HepG2 (cell line): ENCODE data around the gene CGB5. TPM values are rescaled to one million over a fixed set of nuclear protein-coding genes. Genes with fewer than 3 reads are reported as not detected.
A peak's percentile ranks its signal among the peaks of the same experiment; 100 is the strongest.
"Not testable (repeated sequence)": the region's sequence is repeated elsewhere in the genome, so short reads cannot be mapped to it uniquely, and the experiment has no call there.

Source experiments
- ATAC-seq: fragments of 200-7000 bp; cut with Tn5 transposase; 3 replicates; pipeline ENCODE4 v1.9.1; 2020; ENCODE audit warnings: mild to moderate bottlenecking, moderate library complexity
- BruUV-seq: library from RNA; stranded (reverse); fragments of 400-500 nt; replicated peaks from 2 replicates; lab custom pipeline; 2021; lab: Mats Ljungman, UMichigan
- CTCF ChIA-PET: fragments of 300-600 bp; formaldehyde crosslinking; extraction: SDS; loops from one replicate; lab custom pipeline; 2021; ENCODE audit warnings: low total read pairs, inconsistent platforms, low intra/inter-chr PET ratio; lab: Yijun Ruan, JAX
- POLR2A ChIA-PET: fragments of 350-600 bp; sonication (Branson Sonifier 250); formaldehyde crosslinking; loops from one replicate; lab custom pipeline; 2020; ENCODE audit warnings: antibody characterized with exemption, inconsistent platforms; lab: Yijun Ruan, JAX
- DNase-seq: peaks from one replicate; pipeline ENCODE4 v3.0.0-alpha.2; 2015; ENCODE audit warnings: low spot score
- FAIRE-seq: peaks from 3 replicates; lab custom pipeline; 2011; peaks lifted over from hg19 to GRCh38; lab: Jason Lieb, UNC
- H2AFZ ChIP-seq: one replicate; pipeline ENCODE4 v1.6.1; 2011; ENCODE audit warnings: low read length, inconsistent platforms
- H3K27ac ChIP-seq: fragments of 300-600 bp; 3 replicates; pipeline ENCODE4 v1.8.0; 2011; ENCODE audit warnings: mixed run types, mild to moderate bottlenecking, mixed read lengths, low read length, inconsistent platforms; ENCODE audit not compliant: insufficient read depth; ENCODE audit errors: extremely low read length
- H3K27me3 ChIP-seq, 2 experiments: fragments of 200-600 bp in 1 of 2; 2 replicates in 1 of 2; 3 replicates in 1 of 2; pipeline versions ENCODE4 v1.6.0 to v1.8.0; 2011; ENCODE audit warnings: low read length in 2 of 2, mild to moderate bottlenecking in 2 of 2, moderate library complexity in 2 of 2, inconsistent platforms in 1 of 2; ENCODE audit not compliant: insufficient read depth in 2 of 2, control insufficient read depth in 1 of 2
- H3K36me3 ChIP-seq, 2 experiments: fragments of 200-600 bp in 1 of 2; replicated peaks in 1 of 2; 2 replicates in 1 of 2; 3 replicates in 1 of 2; pipeline versions ENCODE4 v1.5.1 to v1.8.0; 2011; ENCODE audit warnings: low read length in 2 of 2, inconsistent platforms in 1 of 2; ENCODE audit not compliant: insufficient read depth in 2 of 2, control insufficient read depth in 1 of 2
- H3K4me1 ChIP-seq: 2 replicates; pipeline ENCODE4 v1.5.1; 2012; ENCODE audit warnings: low read length, inconsistent platforms; ENCODE audit not compliant: insufficient read depth
- H3K4me2 ChIP-seq: 2 replicates; pipeline ENCODE4 v1.6.0; 2011; ENCODE audit warnings: low read depth, low read length, inconsistent platforms
- H3K4me3 ChIP-seq, 3 experiments: fragments of 200-600 bp in 1 of 3; sonication (generic), shearing (Covaris generic) in 1 of 3; replicated peaks in 1 of 3; 2 replicates each; pipeline ENCODE4 v1.5.1; 2011 to 2016; ENCODE audit warnings: low read length in 3 of 3, inconsistent platforms in 2 of 3, low read depth in 2 of 3, mild to moderate bottlenecking in 2 of 3, control low read depth in 1 of 3, mixed read lengths in 1 of 3; ENCODE audit not compliant: insufficient read depth in 1 of 3
- H3K79me2 ChIP-seq: one replicate; pipeline ENCODE4 v1.6.1; 2011; ENCODE audit warnings: low read length, inconsistent platforms; ENCODE audit not compliant: insufficient read depth
- H3K9ac ChIP-seq: 2 replicates; pipeline ENCODE4 v1.6.0; 2011; ENCODE audit warnings: mild to moderate bottlenecking, low read depth, low read length, inconsistent platforms; ENCODE audit not compliant: insufficient read depth
- H3K9me3 ChIP-seq: 2 replicates; pipeline ENCODE4 v1.5.1; 2012; ENCODE audit warnings: mild to moderate bottlenecking, low read length
- H4K20me1 ChIP-seq: 2 replicates; pipeline ENCODE4 v1.6.0; 2011; ENCODE audit warnings: inconsistent platforms, mild to moderate bottlenecking, low read length, moderate library complexity; ENCODE audit not compliant: insufficient read depth
- CREB1 ChIP-seq, 2 experiments: fragments of 450-650 bp in 1 of 2; IDR thresholded peaks; 2 replicates each; pipeline ENCODE4 v1.6.1; 2016 to 2017; ENCODE audit warnings: control low read depth in 1 of 2, mild to moderate bottlenecking in 1 of 2, missing compliant biosample characterization in 1 of 2, missing genetic modification characterization in 1 of 2
- FOSL2 ChIP-seq: sonication (generic); formaldehyde crosslinking; IDR thresholded peaks from 2 replicates; pipeline ENCODE4 v1.4.0; 2020; ENCODE audit warnings: missing genetic modification reagents
- SAP130 ChIP-seq: IDR thresholded peaks from 2 replicates; pipeline ENCODE4 v1.6.1; 2016; ENCODE audit warnings: low read depth
- WGBS: methylation state at CpG from one replicate; pipeline ENCODE4 v1.1.6; 2017; ENCODE audit warnings: low lambda C conversion rate; 5-methylcytosine and 5-hydroxymethylcytosine counted together
- in situ Hi-C: cut with HindIII; loops from 2 replicates; pipeline ENCODE4 v1.10.0; 2017; ENCODE audit warnings: low pct_unique_long_range_greater_than_20kb; ENCODE audit not compliant: extremely low pct_ligation_motif_present
- intact Hi-C: fragments of 100-400 bp; cut with micrococcal nuclease; formaldehyde crosslinking; loops from one replicate; pipeline ENCODE4 v1.10.0; 2022; ENCODE audit not compliant: unreplicated experiment
- polyA plus RNA-seq, 8 experiments: library from polyadenylated mRNA; depleted of rRNA in 3 of 8; stranded (reverse) in 7 of 8; unstranded in 1 of 8; fragments of >200 nt; fragmentation: Illumina TruSeq in 4 of 8; extraction: Trizol in 4 of 8; gene quantifications; 2 replicates each; pipeline versions ENCODE4 v1.2.1 to v1.2.3, GENCODE V29; 2011 to 2016; ENCODE audit warnings: low read depth in 4 of 8, missing spikeins in 1 of 8, mixed read lengths in 1 of 8; ENCODE audit not compliant: insufficient read depth in 1 of 8
- total RNA-seq, 5 experiments: library from RNA; depleted of rRNA; stranded (reverse); fragments of >200 nt; fragmentation: Illumina TruSeq; extraction: Trizol; gene quantifications; 2 replicates each; pipeline ENCODE4 v1.2.3, GENCODE V29; 2016; ENCODE audit warnings: low read depth in 1 of 5

Gene CGB5
- total and polyA plus RNA-seq, 2 of the 13 experiments (the other 11 are each of a cell fraction or from before 2014, with no cell fraction given), result not detected

DNA sequence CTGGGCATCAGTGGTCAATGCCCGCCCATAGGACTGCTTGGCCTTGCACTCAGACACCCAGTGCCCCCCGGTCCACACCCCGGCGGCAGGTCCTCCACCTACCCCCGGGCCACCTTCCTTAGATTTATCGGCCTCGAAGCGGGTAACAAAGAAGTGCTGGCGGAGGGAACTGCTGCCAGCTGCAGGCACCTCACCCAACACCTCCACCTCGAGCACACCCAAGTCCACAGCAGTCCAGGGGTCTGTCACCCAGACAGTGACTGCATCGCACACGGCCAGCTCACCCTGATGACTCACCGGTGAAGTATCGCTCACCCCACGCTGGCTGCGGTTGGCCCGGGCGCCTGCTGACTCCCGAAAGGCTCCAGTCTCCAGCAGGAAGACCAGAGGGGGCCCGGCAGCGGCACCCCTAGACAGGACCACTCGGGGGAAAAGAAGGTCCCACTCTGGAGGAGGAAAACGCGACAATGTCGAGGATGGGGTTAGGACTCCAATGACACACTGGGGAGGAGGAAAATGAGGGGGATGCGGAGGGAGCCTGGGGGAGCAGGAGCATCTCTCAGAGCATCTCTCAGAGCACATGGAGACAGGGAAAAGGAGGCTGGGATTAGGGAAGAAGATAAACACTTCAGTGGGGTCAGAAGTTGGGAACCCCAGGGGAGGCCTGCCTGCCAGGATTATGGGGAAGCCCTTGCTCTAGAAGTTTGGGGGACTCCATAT lies 4.9 kb upstream of the CGB5 start:
- H3K9ac ChIP-seq; H3K4me1 ChIP-seq; H3K9me3 ChIP-seq; H3K27me3 ChIP-seq; intact Hi-C loops; H4K20me1 ChIP-seq; H3K27ac ChIP-seq; H3K4me3 ChIP-seq; POLR2A ChIA-PET; H3K79me2 ChIP-seq; CTCF ChIA-PET; FAIRE-seq; H3K4me2 ChIP-seq; H2AFZ ChIP-seq; in situ Hi-C loops; BruUV-seq; H3K36me3 ChIP-seq; TF ChIP-seq CREB1 (CRISPR knock-in tag; IDR thresholded peaks at IDR 0.05): not testable (repeated sequence)
- WGBS, result 4% methylated on average over 11 of the region's 26 CpGs
- TF ChIP-seq FOSL2 (CRISPR knock-in tag), result peak; percentile 90
- TF ChIP-seq CREB1 (IDR thresholded peaks at IDR 0.05), result 0 out of 2 replicates have a peak, but pooled peaks have one; percentile 5
- 0 out of 2 replicates have a peak, but pooled peaks have one; percentile 13 for TF ChIP-seq SAP130
- DNase-seq (peak; percentile 26), ATAC-seq (peak; percentile 69; the same call in 2 of the 3 replicates)

DNA sequence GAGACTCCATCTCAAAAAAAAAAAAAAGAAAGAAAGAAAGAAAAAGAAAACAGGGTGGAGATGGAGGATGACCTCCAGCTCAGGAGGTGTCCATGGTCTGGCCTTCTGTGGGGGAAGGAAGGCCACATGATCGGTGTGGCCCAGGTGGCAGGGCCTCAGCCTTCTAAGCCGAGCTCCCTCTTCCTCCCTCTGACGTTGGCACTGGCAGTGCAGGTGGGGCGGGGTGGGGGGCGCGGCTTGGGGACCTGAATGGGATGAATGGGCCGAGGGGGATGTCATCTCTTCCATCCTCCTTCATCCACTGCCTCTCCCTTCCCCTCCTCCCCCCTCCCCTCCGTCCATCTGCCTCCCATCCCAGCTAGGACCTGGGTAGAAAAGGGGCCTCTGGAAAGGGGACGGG lies 3.9 kb upstream of the CGB5 start:
- DNase-seq, ATAC-seq, H3K27me3 ChIP-seq, in situ Hi-C loops, H3K27ac ChIP-seq, H2AFZ ChIP-seq, H4K20me1 ChIP-seq, H3K9me3 ChIP-seq, H3K4me2 ChIP-seq, intact Hi-C loops, H3K36me3 ChIP-seq, H3K79me2 ChIP-seq, H3K9ac ChIP-seq, FAIRE-seq, H3K4me3 ChIP-seq, H3K4me1 ChIP-seq, POLR2A ChIA-PET, BruUV-seq, CTCF ChIA-PET: not testable (repeated sequence)
- WGBS, result 23% methylated on average over 4 of the region's 9 CpGs
